PFSK-1 (cell line): ENCODE data around the gene HYI.

Experiments
- FOXP2 ChIP-seq: optimal IDR thresholded peaks from 2 replicates; pipeline ENCODE3; 2011; ENCODE audit warnings: borderline replicate concordance, control low read depth, inconsistent platforms; ENCODE audit not compliant: insufficient read depth; ENCODE audit errors: extremely low read length, extremely low read depth
- POLR2AphosphoS5 ChIP-seq: IDR thresholded peaks from 2 replicates; pipeline ENCODE4 v1.6.1; 2012; ENCODE audit warnings: low read depth, mild to moderate bottlenecking, control low read depth, low read length, moderate library complexity
- REST ChIP-seq, 2 experiments: IDR thresholded peaks; 2 replicates each; pipeline versions ENCODE4 v1.6.1 to v1.8.0; 2011 to 2012; ENCODE audit warnings: low read depth in 2 of 2, low read length in 2 of 2, control low read depth in 1 of 2, inconsistent platforms in 1 of 2, mild to moderate bottlenecking in 1 of 2, moderate library complexity in 1 of 2; ENCODE audit not compliant: insufficient read depth in 1 of 2
- SIN3A ChIP-seq: IDR thresholded peaks from 2 replicates; pipeline ENCODE4 v1.6.1; 2012; ENCODE audit warnings: mild to moderate bottlenecking, low read length, moderate library complexity, borderline replicate concordance; ENCODE audit not compliant: insufficient read depth
- TAF1 ChIP-seq: IDR thresholded peaks from 2 replicates; pipeline ENCODE4 v1.6.1; 2012; ENCODE audit warnings: low read length, control low read depth, borderline replicate concordance; ENCODE audit not compliant: insufficient read depth

HYI gene

GRCh38 chr1:43466403-43466802 lies 12.7 kb upstream of the HYI start:
- TF ChIP-seq SIN3A: no peak

GRCh38 chr1:43465505-43466067 lies 11.9 kb upstream of the HYI start:
- TF ChIP-seq FOXP2 (no peak), TAF1 (no peak), REST (IDR thresholded peaks at IDR 0.05; ENCODE audit: insufficient read depth in 1 of 2, low read depth in 2 of 2, low read length in 2 of 2) (no peak), SIN3A (no peak), POLR2AphosphoS5 (no peak)

GRCh38 chr1:43464681-43465504 lies 11.2 kb upstream of the HYI start:
- TF ChIP-seq POLR2AphosphoS5 (no peak), TAF1 (no peak), FOXP2 (no peak), REST (IDR thresholded peaks at IDR 0.05; ENCODE audit: insufficient read depth in 1 of 2, low read depth in 2 of 2, low read length in 2 of 2) (no peak), SIN3A (no peak)

- TF ChIP-seq REST (IDR thresholded peaks at IDR 0.05; ENCODE audit: insufficient read depth in 1 of 2, low read depth in 2 of 2, low read length in 2 of 2) (no peak), TAF1 (no peak), SIN3A (no peak), POLR2AphosphoS5 (no peak), FOXP2 (no peak)
Measured at GRCh38 chr1:43463479-43463878, 9.7 kb upstream of the HYI start.

GRCh38 chr1:43460988-43461693 lies 7.4 kb upstream of the HYI start:
- TF ChIP-seq TAF1: no peak
- TF ChIP-seq SIN3A: no peak
- TF ChIP-seq POLR2AphosphoS5: no peak
- no peak for TF ChIP-seq FOXP2
- TF ChIP-seq REST (IDR thresholded peaks at IDR 0.05; ENCODE audit: insufficient read depth in 1 of 2, low read depth in 2 of 2, low read length in 2 of 2): no peak
